HG03066 (cell line): ENCODE results near the gene MAPRE2.

Source experiments
- ATAC-seq: cut with Tn5 transposase; IDR thresholded peaks from one replicate; pipeline ENCODE4 v1.9.1; 2021; ENCODE audit warnings: low read depth; ENCODE audit not compliant: unreplicated experiment

MAPRE2 gene

DNA sequence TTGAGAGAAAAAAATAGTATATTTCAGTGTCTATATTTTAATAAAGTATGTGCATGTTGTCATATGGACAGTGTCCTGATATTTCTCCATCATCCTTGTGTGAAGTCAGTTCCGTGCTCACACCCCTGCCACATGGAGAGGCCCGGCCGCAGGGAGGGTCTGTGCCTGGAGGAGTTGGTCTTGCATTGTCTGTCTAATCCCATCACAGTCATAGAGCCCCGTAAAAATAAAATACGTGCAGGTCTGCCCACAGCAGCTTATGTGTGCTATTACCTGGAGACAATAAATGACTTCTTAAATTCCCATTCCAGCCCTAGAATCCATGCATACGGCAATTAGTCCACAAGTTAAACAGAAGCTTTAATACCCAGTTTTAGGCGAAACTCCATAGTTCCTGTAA lies 20.1 kb downstream of the MAPRE2 start:
- no peak for ATAC-seq

DNA sequence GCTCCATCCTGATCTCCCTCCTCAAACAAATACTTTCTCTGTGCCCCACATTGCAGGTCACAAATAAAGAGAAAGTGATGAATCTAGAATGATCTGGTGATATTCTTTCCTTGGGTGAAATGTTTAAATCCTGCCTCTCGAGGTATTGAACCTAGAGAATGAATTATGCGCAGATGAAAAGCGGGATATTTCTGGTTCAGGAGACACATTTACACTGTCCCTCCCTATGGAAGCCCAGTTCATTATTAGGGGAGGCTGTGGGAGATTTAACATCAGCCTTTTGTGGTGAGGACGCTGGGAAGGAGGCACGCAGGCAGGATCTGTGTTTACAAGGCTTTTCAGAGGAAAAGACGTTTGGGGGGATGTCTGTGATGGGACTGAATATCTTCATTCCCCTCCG lies 20.6 kb downstream of the MAPRE2 start:
- ATAC-seq, result no peak

DNA sequence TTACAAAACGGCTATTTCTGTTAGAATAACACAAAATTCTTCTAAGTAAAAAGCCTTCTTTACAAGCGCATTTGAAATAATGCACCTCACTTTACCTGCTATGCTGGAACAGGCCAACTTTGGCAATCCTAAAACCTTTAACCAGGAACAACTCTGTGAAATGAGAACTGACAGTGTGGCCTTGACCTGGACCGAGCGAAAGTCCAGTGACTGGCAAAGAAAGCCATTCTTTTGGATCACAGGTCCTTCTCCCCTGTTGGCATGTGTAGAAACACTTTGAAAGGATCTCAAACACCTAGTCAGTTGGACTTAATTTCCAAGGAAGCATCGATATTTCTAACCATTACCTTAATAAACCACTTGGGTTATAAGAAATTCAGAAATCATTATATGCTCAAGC lies 21.2 kb downstream of the MAPRE2 start:
- ATAC-seq, result no peak

DNA sequence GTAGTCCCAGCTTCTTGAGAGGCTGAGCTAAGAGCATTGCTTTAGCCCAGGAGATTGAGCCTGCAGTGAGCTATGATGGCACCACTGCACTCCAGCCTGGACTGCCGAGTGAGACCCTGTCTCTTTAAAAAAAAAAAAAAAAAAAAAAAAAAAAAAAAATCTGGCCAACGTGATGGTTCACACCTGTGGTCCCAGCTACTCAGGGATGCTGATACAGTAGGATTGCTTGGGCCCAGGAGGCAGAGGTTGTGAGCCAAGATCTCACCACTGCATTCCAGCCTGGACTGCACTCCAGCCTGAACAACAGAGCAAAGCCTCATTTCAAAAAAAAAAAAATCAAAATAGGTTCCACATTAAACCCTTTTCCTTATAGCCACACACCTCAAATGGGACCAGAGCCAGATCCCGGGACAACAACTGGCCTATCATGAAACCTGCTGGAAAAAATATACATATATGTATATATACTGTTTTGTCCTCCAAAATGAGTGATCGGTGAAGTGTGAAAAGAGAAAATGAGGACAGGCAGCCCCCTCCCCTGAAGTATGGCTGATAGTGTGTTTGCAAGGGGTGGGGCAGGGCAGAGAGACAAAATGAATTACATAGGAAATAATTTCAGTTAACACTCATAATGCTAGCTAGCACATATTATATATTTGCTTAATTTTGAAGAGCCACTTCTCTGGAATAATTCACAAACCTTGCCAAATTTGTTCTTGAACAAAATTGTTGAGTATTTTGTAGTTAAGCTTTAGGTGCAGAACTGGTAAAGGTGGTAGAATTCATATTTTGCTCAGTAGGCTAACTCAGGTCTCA lies 22.9 kb downstream of the MAPRE2 start:
- ATAC-seq, result no peak

DNA sequence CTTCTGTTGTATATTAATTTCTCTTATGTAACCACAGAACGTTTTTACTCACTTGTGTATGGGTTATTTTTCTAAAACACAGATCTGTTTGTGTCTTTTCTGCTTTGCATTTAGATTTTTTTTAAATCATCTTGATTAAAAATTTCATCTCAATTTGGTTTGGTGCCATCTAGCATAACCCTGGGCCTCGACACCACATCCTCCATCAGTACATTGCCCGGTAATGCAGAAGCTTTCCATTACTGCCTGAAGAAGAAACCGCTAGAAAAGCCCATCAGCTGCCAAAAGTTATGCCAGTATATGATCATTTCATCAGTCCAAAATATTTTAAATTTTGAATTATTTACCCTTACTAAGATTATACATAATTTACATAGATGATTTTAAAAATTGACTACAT lies 26.2 kb downstream of the MAPRE2 start:
- ATAC-seq, result no peak

DNA sequence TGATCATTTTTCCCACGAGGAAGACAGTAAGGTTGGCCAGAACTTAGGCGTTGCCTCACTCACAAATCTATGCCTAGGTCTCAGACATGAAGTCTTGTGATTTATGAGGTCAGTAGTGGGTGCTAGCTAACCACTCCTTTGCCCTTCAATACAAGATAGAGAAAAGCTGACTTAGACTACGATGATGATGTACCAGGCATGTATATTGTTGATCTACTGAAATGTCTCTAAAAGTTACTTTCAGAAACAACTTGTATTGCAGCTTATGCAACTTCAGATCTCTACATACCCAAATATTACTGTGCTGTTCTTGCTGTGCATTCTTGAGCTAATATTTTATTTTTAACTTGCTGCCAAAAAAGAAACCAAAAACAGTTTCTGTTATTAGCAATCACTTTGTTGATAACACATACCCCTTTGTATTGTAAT lies 30.6 kb downstream of the MAPRE2 start:
- ATAC-seq, result peak; percentile 66

DNA sequence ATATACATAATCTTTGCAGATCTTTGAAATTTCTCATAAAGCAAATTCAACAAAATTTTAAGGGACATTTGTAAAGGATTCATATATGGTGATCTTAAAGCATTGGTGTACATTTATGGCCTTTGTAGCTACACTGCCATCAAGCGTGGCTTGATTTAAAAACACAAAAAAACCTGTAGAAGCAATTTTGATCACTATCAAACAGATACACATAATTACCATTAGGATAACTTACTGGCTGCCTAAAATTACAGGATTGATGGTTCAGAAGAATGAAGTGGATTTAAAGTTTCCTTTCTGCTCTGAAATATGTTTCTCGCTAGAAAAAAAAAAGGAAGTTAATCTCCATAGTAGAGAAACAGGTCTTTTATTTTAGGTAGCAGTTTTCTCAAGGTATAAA lies 31.4 kb downstream of the MAPRE2 start:
- ATAC-seq, result no peak

DNA sequence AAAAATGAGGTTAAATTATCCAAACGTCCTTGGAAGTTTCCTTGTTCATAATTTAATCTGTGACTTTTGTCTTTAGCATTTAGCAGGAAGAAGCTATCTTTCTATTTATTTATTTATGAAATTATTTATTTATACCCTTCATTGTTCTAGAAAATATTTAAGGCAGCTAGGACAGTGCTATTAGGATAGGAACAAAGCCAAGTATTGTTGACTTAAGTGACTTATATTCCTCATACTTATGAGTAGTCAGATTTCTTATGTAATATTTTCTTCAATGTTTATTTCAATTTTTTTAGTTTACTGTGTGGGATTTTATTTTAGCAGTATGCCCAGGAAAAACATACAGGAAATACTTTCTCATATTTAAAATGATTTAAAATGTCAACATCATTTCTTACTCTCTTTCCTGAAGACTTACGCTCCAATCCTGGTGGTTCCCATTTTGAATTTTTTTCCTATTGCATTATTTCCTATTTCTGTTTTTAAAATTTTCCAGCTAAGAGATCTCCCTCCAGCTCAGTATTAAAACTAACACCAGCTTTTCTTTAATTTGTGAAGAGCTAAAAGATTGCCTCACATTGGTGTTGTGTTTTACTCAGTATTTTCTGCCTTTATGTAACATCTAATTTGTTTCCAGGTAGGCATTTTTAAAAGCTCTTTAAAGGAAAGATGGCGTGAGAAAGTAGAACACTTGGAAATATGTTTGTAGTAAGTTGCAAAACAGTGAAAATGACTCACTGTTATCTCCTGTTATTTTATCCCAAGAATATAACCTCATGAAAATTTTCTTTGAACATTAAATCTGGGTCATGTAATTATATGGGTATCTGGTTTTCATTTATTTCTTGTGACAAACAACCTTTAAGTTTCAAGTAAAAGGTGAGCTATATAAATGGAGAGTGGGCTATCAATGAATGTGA lies 32.2 kb downstream of the MAPRE2 start:
- ATAC-seq, result no peak

DNA sequence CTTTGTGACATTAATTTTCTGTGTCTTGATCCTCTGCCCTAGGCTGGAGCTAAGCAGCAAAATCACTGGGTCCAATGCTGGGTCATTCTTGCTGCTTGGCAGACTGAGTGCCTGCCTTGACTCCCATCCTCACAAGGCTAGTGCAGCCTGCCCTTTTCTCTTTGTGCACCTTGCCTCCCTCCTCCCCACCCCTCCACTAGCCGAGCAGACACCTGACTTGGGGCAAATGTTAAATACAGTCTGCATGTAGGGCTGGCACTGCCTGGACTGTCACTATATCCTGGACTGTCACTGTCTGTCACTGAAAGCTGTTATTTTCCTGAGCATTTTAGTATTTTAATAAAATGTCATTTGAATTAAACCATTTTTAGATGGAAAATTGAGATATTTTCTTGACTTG lies 33.4 kb downstream of the MAPRE2 start:
- no peak for ATAC-seq

DNA sequence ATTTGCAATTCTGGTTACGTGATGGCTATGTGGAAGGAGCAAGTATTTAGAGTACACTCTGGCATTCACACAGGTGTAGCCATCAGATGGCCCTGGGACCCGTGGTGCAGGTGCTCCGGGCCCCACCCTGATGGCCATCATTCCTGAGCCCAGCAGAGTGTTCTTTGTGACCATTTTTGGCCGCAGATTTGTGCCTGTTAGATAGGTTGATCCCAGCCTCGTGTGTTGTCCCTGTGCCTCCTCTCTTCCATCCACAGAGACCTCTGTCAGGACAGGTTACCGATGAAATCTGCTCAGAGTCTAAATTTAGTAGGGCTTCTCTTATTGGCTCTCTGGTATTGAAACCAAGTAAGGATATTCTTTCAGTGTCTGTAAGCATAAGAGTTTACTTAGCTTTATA lies 33.9 kb downstream of the MAPRE2 start:
- no peak for ATAC-seq

DNA sequence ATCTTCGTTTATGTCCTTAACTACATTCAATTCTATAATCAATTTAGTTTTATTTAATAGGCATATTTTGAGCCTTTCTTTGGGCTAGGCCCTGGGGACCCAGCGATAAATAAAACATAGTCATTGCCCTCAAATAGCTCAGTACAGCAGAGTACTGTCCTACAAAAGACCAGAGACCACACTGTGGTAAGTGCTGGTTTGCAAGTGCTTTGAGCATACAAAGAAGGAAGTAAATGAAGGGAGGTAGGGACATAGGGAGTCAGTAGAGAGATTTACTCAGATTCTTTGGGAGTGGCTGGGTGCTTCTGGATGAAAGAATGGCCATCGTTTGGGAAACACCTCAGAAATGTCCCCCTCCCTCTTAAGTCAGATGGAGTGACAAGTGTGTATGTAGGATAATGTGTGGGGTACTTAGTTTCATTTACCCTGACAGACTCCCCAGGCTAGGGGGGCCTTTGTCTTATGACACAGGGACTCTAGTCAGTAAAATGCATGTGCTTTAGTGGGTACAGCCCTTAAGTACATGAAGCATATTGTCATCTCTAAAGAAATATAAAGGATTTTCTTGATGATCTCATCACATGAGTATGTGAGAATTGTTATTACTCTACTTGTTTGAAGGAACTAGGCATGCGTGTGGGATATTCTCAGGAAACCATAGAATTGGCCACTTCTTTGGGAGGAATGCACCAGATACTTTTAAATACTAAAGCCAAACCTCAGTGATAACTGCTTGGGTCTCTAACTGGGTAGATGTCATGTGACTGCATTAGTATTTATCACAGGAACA lies 35.1 kb downstream of the MAPRE2 start:
- ATAC-seq, result no peak

DNA sequence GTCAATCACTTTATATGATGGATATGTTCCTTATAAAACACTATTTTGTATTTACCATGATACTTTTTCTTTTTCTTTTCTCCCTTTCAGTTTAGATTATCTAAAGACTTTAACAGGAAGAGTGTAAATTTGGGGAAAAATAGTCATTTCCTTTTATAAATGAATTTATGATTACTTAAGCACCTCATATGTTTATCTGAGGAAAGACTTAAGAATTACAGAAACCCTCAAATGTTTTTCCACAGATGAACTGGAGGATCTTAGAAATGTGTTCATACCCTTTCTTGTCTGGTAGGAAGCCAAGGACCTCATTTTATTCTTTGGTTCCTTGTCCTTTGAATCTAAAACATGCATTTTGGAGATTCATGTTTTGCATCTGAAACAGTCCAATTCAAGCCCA lies 36.7 kb downstream of the MAPRE2 start:
- ATAC-seq, result no peak

DNA sequence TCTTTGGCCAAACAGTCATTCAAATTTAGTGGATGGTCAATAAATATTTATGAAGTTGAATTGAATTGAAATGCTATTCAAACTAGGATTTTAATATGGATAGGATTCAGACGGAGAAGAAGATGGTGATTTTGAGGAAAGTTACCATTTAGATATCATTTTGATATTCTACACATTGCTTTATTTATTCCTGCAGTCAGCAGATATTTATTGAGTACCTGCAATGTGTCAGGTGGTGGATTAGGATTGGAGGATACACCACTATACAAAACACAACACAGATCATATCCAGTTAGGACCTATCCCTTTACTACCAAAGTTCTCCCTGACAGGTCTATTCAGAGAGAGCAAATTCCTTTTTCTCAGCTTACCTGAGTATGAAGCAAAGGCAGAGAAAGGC lies 38.8 kb downstream of the MAPRE2 start:
- ATAC-seq, result no peak

DNA sequence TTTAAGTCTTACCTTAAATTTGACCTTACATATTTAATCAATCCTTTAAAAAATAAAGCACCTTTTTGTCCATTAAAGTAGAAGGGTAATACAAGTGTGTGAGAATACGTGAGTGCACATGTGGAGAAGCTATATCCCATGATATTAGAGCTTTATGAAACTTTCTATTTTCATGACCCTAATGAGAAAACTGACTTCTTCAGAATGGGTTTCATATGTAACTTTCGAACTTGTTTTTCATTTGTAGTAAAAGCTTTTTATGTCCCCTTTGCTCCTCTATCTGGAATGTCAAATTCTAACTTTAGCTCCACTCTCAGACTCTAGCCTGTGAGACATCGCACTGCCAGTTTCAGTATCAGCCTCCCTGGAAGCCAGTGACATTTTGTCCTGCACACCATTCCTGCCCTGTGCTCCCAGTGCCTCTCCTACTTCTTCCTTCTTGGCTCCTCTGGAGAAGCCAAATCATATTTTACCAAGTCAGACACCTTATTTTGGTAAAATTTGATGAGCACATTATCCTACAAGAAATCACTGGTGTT lies 42.0 kb downstream of the MAPRE2 start:
- no peak for ATAC-seq

DNA sequence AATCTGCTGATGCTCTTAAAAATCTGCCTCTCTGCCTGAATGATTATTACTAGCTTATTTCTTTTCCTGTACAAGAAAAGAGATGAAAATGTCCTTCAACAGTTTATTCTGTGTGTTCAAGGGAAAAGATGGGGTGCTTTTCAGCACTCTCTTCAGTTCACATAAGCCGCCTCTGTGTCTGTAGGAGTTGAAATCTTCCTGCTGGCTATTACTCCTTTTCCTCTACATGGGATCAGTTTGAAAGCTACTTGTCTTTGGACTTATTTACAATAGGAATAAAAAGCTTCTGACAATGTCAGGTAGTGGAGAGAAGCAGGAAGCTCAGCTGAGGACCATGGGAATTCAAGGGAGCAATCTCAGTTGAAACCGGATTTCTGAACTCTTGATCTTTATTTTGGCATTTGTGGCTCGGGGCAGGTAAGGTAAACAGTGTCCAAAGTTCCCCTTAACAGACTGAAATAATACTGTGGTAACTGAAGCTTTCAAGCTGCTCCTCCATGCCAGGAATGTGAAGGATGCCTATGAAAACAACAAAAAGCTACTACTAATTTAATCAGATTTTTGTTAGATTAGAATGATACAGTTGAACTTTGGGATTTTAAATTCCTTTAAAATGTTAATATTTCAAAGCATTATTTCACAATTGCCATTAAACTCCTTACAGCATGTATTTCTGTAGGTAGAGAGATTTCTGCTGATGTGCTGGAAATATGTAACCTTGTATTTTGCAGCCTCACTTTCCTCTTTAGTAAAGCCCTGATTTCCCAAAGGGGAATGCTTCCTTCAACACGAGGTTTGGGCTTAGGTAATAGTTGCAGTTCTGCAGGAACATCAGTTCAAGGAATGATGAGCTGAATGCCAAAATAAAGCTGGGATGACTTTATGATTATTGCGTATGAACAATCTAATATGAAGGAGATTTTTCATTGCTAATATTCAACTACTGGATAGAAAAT lies 43.6 kb downstream of the MAPRE2 start:
- no peak for ATAC-seq

DNA sequence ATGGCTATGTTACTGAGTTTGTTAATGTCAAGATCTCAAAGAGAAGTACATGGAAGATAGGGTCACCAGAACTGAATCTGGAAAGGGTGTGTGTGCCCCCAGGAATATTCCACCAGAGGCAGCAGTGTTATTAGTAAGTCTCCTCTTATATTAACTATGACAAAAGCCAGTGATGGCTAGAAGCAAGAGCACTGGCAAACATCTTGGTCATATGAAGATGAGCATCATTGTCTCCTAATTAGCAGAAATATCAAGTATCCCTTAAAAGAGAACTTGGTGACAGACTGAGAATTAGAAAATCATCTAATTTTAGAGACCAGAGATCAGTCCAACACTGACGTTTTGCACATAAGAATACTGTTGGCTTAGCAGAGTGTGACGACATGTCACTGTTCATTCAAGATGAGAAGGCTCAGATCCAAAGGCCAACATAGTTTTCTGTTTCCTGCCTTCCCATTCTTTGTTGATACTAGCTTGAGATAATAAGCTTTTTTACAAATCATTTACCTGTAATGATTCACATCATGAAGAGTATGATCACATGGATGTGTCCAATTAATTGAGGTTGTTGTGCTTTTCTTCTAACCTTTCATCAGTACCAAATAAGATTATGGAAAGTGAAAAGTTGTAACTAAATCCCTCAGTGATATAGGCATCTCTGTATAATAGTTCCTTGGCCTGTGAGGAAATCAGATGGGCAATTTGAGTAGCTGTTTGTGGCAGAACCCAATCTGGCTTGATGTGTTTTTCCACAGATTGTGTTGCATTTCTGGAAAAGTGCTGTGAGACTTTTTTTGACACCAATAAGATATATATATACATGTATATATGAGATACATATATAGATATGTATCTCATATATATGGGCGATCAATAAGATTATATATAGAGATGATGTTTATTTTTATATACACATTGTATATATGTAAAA lies 44.5 kb downstream of the MAPRE2 start:
- ATAC-seq, result no peak

DNA sequence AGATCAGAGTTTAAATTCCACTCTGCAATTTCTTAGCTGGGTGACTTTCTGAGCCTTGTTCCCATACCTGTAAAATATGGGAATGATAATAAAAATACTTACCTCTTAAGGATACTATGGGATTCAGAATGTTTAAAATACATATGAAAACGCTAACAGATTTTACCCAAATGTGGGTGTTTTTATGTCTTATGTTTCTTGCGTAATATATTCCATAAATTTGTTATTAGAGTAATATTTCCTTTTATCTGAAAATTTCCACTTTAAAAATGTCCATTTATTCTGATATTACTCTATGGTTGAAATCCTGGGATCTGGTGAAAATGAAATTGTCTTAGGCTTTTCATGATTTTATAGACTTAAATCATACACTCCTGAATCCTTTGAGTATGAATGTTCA lies 45.5 kb downstream of the MAPRE2 start:
- no peak for ATAC-seq

DNA sequence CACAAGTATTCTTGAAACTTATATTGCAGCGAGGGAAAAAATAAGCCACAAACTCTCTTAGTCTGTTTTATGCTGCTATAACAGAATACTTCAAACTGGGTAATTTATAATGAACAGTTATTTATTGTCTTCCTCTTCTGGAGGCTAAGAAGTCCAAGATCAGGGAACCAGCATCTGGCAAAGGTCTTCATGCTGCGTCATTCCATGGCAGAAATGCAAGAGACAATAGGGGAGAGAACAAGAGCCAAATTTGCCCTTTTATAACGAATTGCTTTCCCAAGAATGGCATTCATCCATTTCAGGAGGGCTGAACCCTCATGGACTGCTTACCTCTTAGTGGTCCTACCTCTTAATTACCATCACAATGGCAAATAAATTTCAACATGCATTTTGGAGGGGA lies 46.5 kb downstream of the MAPRE2 start:
- no peak for ATAC-seq

DNA sequence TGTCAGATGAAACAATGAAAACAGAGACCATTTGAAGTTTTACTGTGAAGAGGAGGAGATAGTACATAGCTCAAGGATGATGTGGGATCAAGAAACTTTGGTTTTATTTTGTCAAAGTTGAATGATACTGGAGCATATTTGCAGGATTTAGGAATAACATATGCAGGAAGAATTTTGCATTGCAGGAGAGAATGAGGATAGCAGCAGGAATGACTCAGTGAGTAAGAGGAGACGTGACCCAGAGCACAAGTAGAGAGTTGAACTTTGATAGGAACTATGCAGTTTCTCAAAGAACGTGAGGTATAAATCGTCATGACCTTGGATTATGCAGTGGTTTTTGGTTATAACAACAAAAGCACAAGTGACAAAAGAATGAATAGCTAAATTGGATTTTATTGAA lies 47.7 kb downstream of the MAPRE2 start:
- ATAC-seq, result no peak
